ENCODE results near the gene TRAF1.

DNA sequence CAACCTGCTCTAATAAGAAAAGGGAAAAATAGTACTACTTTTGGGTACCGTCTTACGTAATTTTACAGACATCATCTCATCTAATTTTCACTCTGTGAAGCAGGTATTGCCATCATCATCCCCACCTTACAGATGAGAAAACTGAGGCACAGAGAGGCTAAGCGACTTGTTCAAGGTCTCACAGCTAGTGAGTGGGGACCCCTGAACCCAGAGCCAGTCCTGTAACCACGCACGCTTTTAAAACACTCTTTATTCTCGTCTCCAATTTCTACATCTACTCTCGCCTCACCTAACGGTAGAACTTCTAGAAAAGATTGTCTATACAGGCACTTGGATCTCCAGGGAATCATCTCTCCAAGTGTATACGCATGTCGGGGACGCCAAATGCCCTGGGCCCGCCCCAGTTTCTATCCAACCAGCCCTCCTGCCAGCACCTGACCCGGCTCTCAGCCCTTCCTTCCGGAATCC, 1.5 kb upstream of the TRAF1 start:
- TF ChIP-seq SP1 (IDR thresholded peaks at IDR 0.05) (no peak), FOXA1 (IDR thresholded peaks at IDR 0.05) (no peak), RXRA (IDR thresholded peaks at IDR 0.05) (no peak), TAF1 (conservative IDR thresholded peaks at IDR 0.05) (no peak), JUND (IDR thresholded peaks at IDR 0.05) (no peak), EGR1 (IDR thresholded peaks at IDR 0.05; ENCODE audit: low read depth in 2 of 2) (no peak), RAD21 (IDR thresholded peaks at IDR 0.05) (no peak), GABPA (IDR thresholded peaks at IDR 0.05 in 1 of 2, conservative IDR thresholded peaks at IDR 0.05 in 1 of 2) (no peak), YY1 (IDR thresholded peaks at IDR 0.05) (no peak)
- TF ChIP-seq, protein P1, sequence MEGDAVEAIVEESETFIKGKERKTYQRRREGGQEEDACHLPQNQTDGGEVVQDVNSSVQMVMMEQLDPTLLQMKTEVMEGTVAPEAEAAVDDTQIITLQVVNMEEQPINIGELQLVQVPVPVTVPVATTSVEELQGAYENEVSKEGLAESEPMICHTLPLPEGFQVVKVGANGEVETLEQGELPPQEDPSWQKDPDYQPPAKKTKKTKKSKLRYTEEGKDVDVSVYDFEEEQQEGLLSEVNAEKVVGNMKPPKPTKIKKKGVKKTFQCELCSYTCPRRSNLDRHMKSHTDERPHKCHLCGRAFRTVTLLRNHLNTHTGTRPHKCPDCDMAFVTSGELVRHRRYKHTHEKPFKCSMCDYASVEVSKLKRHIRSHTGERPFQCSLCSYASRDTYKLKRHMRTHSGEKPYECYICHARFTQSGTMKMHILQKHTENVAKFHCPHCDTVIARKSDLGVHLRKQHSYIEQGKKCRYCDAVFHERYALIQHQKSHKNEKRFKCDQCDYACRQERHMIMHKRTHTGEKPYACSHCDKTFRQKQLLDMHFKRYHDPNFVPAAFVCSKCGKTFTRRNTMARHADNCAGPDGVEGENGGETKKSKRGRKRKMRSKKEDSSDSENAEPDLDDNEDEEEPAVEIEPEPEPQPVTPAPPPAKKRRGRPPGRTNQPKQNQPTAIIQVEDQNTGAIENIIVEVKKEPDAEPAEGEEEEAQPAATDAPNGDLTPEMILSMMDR (IDR thresholded peaks at IDR 0.05; ENCODE audit: low read depth, low read length, missing input control) = no peak
- TF ChIP-seq, protein P2, sequence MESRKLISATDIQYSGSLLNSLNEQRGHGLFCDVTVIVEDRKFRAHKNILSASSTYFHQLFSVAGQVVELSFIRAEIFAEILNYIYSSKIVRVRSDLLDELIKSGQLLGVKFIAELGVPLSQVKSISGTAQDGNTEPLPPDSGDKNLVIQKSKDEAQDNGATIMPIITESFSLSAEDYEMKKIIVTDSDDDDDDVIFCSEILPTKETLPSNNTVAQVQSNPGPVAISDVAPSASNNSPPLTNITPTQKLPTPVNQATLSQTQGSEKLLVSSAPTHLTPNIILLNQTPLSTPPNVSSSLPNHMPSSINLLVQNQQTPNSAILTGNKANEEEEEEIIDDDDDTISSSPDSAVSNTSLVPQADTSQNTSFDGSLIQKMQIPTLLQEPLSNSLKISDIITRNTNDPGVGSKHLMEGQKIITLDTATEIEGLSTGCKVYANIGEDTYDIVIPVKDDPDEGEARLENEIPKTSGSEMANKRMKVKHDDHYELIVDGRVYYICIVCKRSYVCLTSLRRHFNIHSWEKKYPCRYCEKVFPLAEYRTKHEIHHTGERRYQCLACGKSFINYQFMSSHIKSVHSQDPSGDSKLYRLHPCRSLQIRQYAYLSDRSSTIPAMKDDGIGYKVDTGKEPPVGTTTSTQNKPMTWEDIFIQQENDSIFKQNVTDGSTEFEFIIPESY (IDR thresholded peaks at IDR 0.05) = no peak
- TF ChIP-seq, protein P3, sequence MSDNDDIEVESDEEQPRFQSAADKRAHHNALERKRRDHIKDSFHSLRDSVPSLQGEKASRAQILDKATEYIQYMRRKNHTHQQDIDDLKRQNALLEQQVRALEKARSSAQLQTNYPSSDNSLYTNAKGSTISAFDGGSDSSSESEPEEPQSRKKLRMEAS (IDR thresholded peaks at IDR 0.05) = no peak
- TF ChIP-seq, protein P4, sequence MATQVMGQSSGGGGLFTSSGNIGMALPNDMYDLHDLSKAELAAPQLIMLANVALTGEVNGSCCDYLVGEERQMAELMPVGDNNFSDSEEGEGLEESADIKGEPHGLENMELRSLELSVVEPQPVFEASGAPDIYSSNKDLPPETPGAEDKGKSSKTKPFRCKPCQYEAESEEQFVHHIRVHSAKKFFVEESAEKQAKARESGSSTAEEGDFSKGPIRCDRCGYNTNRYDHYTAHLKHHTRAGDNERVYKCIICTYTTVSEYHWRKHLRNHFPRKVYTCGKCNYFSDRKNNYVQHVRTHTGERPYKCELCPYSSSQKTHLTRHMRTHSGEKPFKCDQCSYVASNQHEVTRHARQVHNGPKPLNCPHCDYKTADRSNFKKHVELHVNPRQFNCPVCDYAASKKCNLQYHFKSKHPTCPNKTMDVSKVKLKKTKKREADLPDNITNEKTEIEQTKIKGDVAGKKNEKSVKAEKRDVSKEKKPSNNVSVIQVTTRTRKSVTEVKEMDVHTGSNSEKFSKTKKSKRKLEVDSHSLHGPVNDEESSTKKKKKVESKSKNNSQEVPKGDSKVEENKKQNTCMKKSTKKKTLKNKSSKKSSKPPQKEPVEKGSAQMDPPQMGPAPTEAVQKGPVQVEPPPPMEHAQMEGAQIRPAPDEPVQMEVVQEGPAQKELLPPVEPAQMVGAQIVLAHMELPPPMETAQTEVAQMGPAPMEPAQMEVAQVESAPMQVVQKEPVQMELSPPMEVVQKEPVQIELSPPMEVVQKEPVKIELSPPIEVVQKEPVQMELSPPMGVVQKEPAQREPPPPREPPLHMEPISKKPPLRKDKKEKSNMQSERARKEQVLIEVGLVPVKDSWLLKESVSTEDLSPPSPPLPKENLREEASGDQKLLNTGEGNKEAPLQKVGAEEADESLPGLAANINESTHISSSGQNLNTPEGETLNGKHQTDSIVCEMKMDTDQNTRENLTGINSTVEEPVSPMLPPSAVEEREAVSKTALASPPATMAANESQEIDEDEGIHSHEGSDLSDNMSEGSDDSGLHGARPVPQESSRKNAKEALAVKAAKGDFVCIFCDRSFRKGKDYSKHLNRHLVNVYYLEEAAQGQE (IDR thresholded peaks at IDR 0.05) = no peak
- TF ChIP-seq, protein P5, sequence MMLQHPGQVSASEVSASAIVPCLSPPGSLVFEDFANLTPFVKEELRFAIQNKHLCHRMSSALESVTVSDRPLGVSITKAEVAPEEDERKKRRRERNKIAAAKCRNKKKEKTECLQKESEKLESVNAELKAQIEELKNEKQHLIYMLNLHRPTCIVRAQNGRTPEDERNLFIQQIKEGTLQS (IDR thresholded peaks at IDR 0.05) = no peak

All from liver (tissue), 3 donors.